Mucosa of stomach (tissue), 1 donor: ENCODE measurements around the gene ADARB1.

Experiments
- H3K27me3 ChIP-seq: one replicate; pipeline ENCODE4 v1.7.0; 2013; ENCODE audit warnings: mild to moderate bottlenecking, low read length; ENCODE audit not compliant: control insufficient read depth, insufficient read depth
- H3K36me3 ChIP-seq: one replicate; pipeline ENCODE4 v1.7.0; 2013; ENCODE audit warnings: low read length; ENCODE audit not compliant: control insufficient read depth, insufficient read depth
- H3K4me1 ChIP-seq: one replicate; pipeline ENCODE4 v1.7.0; 2013; ENCODE audit warnings: mild to moderate bottlenecking, low read length; ENCODE audit not compliant: control insufficient read depth, insufficient read depth
- H3K4me3 ChIP-seq: one replicate; pipeline ENCODE4 v1.7.0; 2013; ENCODE audit warnings: low read length
- H3K9ac ChIP-seq: one replicate; pipeline ENCODE4 v1.7.0; 2013; ENCODE audit warnings: mild to moderate bottlenecking, low read length, moderate library complexity
- H3K9me3 ChIP-seq: one replicate; pipeline ENCODE4 v1.7.0; 2013; ENCODE audit warnings: mild to moderate bottlenecking, low read length, moderate library complexity; ENCODE audit not compliant: control insufficient read depth
- donor health status: Pancreatic carcinoma.

Gene ADARB1

DNA sequence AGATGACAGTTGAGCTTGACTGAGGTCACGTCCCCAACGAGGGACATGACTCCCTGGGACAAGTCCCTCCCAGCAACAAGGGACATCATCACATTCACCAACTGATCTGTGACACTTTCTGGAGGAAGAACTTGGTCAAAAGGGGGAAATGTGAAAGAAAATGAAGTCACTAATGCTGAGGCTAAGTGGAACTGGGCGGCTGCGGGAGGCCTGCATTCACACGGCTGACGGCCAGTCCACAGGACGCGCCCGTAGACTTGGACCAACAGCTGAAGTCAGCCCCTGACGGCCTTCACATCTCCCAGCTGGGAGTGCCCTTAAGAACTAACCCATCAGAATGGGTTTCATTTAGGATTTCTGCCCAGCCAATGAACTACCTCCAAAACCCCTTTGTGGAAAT lies 186.7 kb downstream of the ADARB1 start:
- no peaks in the 10 kb centered on the region for H3K4me1 ChIP-seq
- H3K27me3 ChIP-seq: peaks cover 24% of the 10 kb centered on the region
- no peaks in the 10 kb centered on the region for H3K9me3 ChIP-seq
- H3K4me3 ChIP-seq: no peak overlapping the region
- no peaks in the 10 kb centered on the region for H3K36me3 ChIP-seq
- no peak overlapping the region for H3K9ac ChIP-seq

DNA sequence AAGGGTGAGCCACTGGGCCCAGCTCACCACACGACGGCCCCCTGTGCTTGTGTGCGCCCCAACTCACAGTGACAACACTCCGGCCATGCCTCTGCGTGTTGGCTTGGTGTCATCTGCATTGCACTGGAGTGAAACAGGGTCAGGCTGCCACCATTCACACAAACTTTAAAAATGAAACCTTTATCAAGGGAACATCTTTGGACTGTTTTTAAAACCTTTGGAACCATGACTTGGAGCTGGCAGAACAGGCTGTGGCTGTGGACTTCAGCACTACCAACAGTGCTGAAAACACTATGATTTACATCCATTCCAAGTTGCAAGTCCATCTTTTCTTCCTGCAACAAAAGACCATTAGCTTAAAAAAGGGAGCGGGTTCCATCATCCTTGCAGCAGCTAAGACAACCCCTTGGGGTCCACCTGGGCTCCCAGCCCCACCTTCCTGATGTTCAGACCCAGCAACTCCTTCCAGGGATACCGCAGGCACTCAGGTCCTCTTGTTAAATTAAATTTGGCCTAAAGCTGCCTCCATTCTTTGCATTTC lies 187.7 kb downstream of the ADARB1 start:
- Histone ChIP-seq H3K36me3 (peaks cover under 1% of the 10 kb centered on the region), H3K9me3 (no peaks in the 10 kb centered on the region), H3K27me3 (peaks cover 15% of the 10 kb centered on the region), H3K9ac (no peak overlapping the region), H3K4me1 (no peaks in the 10 kb centered on the region), H3K4me3 (no peak overlapping the region)

DNA sequence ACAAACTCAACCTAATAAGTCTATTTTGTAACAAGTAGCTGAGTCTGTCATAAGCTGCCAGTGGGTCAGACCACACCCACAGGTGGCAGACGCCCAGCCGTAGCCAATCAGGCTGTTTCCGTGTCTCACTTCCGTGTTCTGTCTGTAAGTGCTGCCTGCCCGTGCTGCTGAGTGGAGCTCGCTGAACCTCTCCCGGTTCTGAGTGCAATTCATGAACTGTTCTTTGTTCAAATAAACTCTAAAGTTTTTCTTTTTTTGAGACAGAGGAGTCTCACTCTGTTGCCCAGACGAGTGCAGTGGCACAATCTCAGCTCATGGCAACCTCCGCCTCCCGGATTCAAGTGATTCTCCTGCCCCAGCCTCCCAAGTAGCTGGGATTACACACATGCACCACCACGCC lies 188.2 kb downstream of the ADARB1 start:
- Histone ChIP-seq H3K27me3 (peaks cover 13% of the 10 kb centered on the region), H3K9ac (no peak overlapping the region), H3K9me3 (no peaks in the 10 kb centered on the region), H3K4me1 (no peaks in the 10 kb centered on the region), H3K36me3 (peaks cover 3% of the 10 kb centered on the region), H3K4me3 (no peak overlapping the region)

DNA sequence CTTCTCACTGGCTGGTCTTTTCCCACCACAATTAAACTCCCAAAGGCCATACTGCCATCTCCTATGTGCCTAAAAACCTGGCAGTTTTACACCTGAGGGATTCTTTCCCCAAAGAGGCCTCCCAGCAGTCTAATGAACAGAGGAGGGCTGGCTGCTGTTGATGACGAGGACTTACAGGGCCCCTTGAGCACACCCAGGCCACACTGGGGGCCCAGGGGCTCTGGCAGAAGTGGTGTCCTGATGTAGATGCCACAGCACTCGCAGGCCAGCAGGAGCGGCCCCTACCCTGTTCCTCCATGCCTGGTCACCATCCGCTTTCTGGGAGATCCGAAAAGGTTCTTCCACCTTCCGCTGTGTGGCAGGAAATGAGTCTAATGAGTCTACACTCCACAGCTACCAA lies 189.2 kb downstream of the ADARB1 start:
- Histone ChIP-seq H3K9me3 (no peaks in the 10 kb centered on the region), H3K27me3 (peaks cover 4% of the 10 kb centered on the region), H3K9ac (no peak overlapping the region), H3K36me3 (peaks cover 3% of the 10 kb centered on the region), H3K4me1 (no peaks in the 10 kb centered on the region), H3K4me3 (no peak overlapping the region)

DNA sequence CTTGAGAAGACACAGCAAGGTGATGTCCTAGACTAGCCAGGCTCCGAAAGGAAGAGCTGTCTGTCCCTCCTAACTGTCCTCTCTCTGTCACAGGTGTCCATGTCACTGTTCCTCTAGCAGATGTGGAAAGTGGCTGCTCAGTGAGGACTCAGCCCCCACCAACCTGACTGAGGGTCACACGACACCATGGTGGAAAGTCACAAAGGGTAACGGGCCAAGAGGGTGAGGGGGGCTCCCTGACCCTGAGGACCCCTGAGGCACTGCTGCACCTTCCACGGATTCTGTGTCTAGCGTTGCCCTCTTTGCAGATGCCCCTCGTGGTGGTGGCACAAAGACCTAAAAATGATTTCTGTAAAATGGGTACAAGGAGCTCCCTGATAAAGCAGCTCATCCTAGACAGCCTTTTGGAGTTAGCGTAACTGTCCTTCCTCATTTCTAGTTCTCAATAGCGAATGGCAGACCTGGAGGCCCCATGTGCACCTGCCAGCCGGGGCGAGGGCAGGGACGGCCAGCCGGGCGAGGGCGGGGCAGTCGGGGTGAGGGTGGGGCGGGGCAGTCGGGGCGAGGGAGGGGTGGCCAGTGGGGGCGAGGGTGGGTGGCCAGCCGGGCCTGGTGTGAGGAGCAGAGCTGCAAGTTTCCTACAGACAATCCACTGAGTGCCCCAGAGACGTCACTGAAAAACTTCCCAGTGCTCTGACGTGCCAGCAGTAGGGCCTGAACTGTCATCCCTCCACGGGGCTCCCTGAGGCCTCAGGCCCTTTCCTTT lies 189.9 kb downstream of the ADARB1 start:
- no peaks in the 10 kb centered on the region for H3K4me1 ChIP-seq
- H3K9ac ChIP-seq: no peak overlapping the region
- H3K4me3 ChIP-seq: no peak overlapping the region
- H3K27me3 ChIP-seq: no peaks in the 10 kb centered on the region
- no peaks in the 10 kb centered on the region for H3K9me3 ChIP-seq
- peaks cover 3% of the 10 kb centered on the region for H3K36me3 ChIP-seq

DNA sequence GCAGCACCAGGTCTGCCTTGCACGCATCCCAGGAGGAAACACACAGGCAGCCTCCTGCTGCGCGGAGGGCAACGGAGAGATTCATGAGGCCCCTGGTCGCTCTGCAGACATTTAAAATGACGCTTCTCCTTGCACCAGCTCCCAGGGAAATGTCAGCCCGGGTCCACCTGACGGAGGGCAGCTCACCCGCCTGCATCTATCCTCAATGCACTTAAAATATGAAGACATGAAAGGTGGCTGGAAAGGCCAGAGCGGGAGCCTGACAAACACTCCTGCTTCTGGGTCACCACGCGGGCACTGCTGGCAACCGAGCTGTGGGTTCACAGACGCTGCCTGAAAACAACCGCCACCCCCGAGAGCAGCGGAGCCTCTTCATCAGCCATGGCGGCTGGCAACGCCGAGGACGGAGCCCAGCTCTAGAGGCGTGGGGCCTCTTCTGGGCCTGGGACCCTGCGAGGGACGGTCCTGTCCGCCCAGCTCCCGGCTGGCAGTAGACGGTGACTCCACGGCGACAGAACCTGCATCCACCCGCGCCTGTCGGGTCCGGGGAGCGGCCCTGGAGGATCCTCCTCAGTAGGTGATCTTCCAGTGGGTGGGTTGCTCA lies 190.6 kb downstream of the ADARB1 start:
- H3K36me3 ChIP-seq: peaks cover 3% of the 10 kb centered on the region
- H3K9me3 ChIP-seq: no peaks in the 10 kb centered on the region
- H3K27me3 ChIP-seq: no peaks in the 10 kb centered on the region
- no peak overlapping the region for H3K9ac ChIP-seq
- no peaks in the 10 kb centered on the region for H3K4me1 ChIP-seq
- H3K4me3 ChIP-seq: no peak overlapping the region

DNA sequence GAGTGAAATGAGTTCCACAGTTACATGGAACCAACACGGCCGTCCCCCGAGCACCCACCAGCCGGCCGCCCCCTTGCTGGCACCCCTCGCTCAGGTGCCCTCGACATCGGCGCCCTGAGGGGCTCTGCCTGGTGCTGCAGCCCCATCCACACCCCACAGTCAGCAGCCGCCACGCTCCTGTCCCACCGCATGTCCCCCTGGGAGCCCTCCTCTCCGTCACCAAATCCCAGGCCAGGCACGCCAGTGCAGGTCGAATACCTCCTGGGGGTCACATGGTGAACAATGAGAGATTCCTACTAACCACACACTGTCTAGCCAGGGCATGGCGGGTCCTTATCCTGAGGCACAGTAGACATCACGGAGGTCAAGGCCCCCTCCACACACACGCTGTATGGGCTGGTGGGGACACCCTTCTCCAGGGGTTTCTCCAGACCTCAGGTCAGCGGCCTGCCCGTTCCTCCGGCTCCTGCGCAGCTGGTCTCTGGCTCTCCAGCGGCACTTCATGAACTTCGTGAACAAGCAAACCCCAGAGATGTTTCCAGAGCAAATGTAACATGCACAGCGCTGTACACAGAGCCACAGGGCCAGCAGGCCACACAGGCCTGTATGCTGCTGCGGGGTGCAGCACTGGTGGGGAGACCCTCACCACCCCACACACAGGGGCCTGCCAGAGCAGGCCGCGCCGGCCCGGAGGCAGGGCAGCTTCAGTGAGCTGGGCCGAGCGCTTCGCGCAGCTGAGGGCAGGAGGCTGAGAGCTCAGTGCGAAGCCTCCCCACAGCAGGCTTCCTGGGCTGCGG lies 191.5 kb downstream of the ADARB1 start:
- H3K27me3 ChIP-seq: no peaks in the 10 kb centered on the region
- no peaks in the 10 kb centered on the region for H3K9me3 ChIP-seq
- no peak overlapping the region for H3K9ac ChIP-seq
- H3K36me3 ChIP-seq: peaks cover 3% of the 10 kb centered on the region
- no peaks in the 10 kb centered on the region for H3K4me1 ChIP-seq
- no peak overlapping the region for H3K4me3 ChIP-seq

DNA sequence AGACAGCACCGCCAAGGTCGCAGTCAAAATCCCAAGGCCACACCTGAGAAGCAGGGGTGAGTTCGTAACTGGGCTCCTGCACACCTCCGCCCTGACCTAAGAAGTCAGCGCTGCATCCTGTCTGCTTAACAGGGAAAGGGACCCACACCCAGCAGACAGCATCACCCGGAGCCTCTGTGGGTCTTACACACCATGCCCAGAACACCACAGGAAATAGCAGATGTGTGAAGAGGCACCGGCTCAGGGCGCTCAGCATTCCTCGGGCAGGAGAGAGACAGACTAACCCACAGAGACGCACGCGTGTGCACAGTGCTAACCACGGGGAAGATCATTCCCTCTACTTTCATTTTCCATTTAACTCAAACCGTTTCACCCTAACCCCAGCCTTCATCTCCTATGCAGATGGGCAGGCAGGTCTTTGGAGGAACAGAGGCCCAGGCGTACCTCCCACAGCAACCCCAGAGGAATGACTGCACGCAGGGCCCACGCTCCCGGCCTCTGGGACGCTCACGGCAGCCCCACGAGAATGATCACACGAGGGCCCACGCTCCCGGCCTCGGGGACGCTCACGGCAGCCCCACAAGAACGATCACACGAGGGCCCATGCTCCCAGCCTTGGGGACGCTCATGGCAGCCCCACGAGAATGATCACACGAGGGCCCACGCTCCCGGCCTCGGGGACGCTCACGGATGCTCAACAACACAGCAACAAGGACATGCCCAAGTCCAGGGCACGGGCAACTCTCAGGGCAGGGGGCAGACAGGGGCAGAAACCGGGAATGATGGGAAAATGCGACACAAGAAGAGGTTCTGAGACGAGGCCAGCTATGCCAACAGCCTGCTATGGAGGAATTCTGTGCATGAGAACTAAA lies 192.4 kb downstream of the ADARB1 start:
- H3K9ac ChIP-seq: no peak overlapping the region
- H3K9me3 ChIP-seq: no peaks in the 10 kb centered on the region
- peaks cover 3% of the 10 kb centered on the region for H3K36me3 ChIP-seq
- no peak overlapping the region for H3K4me3 ChIP-seq
- no peaks in the 10 kb centered on the region for H3K27me3 ChIP-seq
- H3K4me1 ChIP-seq: no peaks in the 10 kb centered on the region

DNA sequence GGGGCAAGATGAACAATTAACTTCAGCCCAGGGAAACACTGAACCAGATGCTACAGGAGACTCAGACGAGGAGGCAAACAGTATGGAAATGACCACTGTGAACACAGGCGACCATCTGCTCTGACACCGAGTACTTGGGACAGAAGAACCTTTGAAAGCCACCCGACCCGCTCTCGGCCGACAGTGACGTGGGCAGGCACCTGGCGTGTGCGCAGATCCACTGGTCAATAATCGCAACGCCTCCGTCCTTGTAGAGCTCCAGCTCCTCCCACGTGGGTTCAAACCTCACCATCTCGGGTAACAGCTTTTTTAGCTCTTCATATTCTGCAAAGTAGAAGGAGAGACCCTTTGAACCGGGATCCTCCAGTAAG lies 193.0 kb downstream of the ADARB1 start:
- H3K9ac ChIP-seq: no peak overlapping the region
- H3K36me3 ChIP-seq: peaks cover 3% of the 10 kb centered on the region
- no peak overlapping the region for H3K4me3 ChIP-seq
- no peaks in the 10 kb centered on the region for H3K4me1 ChIP-seq
- H3K27me3 ChIP-seq: no peaks in the 10 kb centered on the region
- no peaks in the 10 kb centered on the region for H3K9me3 ChIP-seq

DNA sequence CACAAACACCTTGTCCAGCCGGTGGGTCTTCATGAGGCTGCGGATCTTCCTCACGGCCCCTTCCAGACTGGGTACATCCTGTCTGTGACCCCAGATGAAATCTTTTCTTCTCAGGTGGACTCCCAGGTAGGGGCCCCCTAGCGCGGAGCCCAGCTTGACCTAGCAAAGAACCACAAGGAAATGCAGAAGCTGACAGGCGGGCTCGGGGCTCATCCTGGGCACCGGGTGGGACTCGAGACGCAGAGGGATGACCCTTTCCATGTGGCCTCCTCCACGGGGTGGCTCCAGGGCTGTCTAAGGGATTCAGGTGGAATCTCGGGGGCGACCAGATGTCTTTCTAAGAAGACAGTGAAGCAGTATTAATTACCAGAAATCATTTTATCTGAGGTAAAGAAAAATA lies 195.5 kb downstream of the ADARB1 start:
- H3K4me1 ChIP-seq: no peaks in the 10 kb centered on the region
- H3K27me3 ChIP-seq: no peaks in the 10 kb centered on the region
- no peak overlapping the region for H3K9ac ChIP-seq
- no peaks in the 10 kb centered on the region for H3K9me3 ChIP-seq
- peaks cover 3% of the 10 kb centered on the region for H3K36me3 ChIP-seq
- no peak overlapping the region for H3K4me3 ChIP-seq

DNA sequence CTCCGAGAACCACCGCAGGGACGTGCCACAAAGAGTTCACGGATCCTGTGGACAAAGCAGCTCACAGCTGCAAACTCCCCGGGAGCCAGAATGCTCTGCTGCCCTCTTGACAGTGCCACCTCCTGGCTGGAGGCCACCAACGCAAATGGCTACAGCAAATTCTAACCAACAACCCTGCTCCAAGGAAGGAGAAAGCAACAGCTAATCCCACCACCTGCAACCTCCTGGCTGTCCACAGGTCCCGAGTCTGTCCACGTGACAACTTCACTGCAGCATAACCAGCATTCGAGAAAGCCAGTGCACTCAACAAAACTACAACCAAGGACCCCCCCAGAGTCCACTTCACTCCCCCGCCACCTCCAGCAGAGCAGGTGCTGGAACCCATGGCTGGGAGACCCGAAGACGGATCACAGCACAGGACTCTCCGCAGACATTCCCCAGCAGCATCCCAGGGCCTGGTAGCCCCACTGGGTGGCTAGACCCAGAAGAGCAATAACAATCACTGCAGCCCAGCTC lies 196.0 kb downstream of the ADARB1 start:
- H3K9me3 ChIP-seq: no peaks in the 10 kb centered on the region
- no peak overlapping the region for H3K4me3 ChIP-seq
- H3K4me1 ChIP-seq: no peaks in the 10 kb centered on the region
- no peaks in the 10 kb centered on the region for H3K27me3 ChIP-seq
- H3K36me3 ChIP-seq: peaks cover 3% of the 10 kb centered on the region
- no peak overlapping the region for H3K9ac ChIP-seq
